Measurements from ENCODE around the gene APRT.
"Not testable (repeated sequence)": the region's sequence is repeated elsewhere in the genome, so short reads cannot be mapped to it uniquely, and the experiment has no call there.

The APRT gene

GRCh38 chr16:88806491-88807111 lies 5.1 kb downstream of the APRT start:
- DNase-seq = no peak

GRCh38 chr16:88805887-88806393 lies 5.8 kb downstream of the APRT start:
- DNase-seq = no peak

- no peak for DNase-seq
Measured at GRCh38 chr16:88805340-88805715, 6.4 kb downstream of the APRT start.

- peak; percentile 76 for DNase-seq
Measured at GRCh38 chr16:88804552-88805339, 7.0 kb downstream of the APRT start.

- DNase-seq = no peak
Measured at GRCh38 chr16:88804173-88804551, 7.6 kb downstream of the APRT start.

- DNase-seq = peak; percentile 85
Measured at GRCh38 chr16:88803264-88803987, 8.3 kb downstream of the APRT start, which contains the start of gene CDT1. Gene CDT1 (plus strand): TSS chr16:88803789. CDS start chr16:88803832, 43 bp downstream.

GRCh38 chr16:88800277-88800592 lies 11.5 kb downstream of the APRT start:
- DNase-seq = no peak

- DNase-seq = no peak
Measured at GRCh38 chr16:88799569-88800276, 12.0 kb downstream of the APRT start.

GRCh38 chr16:88798772-88799455 lies 12.8 kb downstream of the APRT start:
- DNase-seq = no peak

- no peak for DNase-seq
Measured at GRCh38 chr16:88798073-88798472, 13.7 kb downstream of the APRT start.

- no peak for DNase-seq
Measured at GRCh38 chr16:88796278-88796677, 15.4 kb downstream of the APRT start.

- no peak for DNase-seq
Measured at GRCh38 chr16:88793251-88793954, 18.3 kb downstream of the APRT start.

- no peak for DNase-seq
Measured at GRCh38 chr16:88792668-88793250, 19.0 kb downstream of the APRT start.

GRCh38 chr16:88792078-88792550 lies 19.6 kb downstream of the APRT start:
- no peak for DNase-seq

- DNase-seq = peak; percentile 49
Measured at GRCh38 chr16:88790312-88791211, 21.2 kb downstream of the APRT start.

GRCh38 chr16:88789594-88789993 lies 22.1 kb downstream of the APRT start:
- no peak for DNase-seq

GRCh38 chr16:88788749-88789148 lies 23.0 kb downstream of the APRT start:
- DNase-seq = not testable (repeated sequence)

GRCh38 chr16:88787579-88788314 lies 24.0 kb downstream of the APRT start:
- no peak for DNase-seq
